ENCODE results near the gene DIS3L.

DIS3L gene

DNA sequence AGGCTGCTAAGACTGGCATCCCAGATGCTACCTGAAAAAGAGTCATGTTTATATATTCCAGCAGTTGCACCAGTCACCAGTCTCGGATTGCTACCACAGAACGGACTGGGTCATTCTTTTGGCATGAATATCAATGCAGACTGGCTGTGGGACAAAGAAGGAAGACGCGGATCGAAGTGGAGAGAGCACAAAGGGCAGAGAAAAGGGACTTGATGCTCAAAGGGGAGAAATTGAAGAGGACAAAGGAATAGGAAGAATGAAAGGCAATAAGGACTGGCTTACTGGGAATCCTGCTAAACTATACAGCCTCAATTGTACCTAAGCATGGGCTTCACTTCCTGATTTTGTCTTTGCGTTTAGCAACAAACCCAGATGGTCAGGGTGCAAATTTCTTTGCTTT, 15.3 kb upstream of the DIS3L start:
- H3K4me3 ChIP-seq (ENCODE audit: low read length) = no peak overlapping the region
- no peak overlapping the region for H3K4me2 ChIP-seq (ENCODE audit: low read depth, low read length)
- H3K4me1 ChIP-seq (ENCODE audit: low read length) = peaks cover 4% of the 10 kb centered on the region; the same call in 1 of the 2 replicates
- no peaks in the 10 kb centered on the region for H3F3A ChIP-seq (ENCODE audit: insufficient read depth, low read length)
- no peak overlapping the region for H3K9ac ChIP-seq (ENCODE audit: low read length)
- no peak overlapping the region for H2AFZ ChIP-seq (ENCODE audit: low read length)
- H3K27me3 ChIP-seq (replicated peaks; ENCODE audit: insufficient read depth, low read length) = no peaks in the 10 kb centered on the region
- H3K27ac ChIP-seq (ENCODE audit: low read length) = no peak overlapping the region
- no peaks in the 10 kb centered on the region for H4K20me1 ChIP-seq (ENCODE audit: insufficient read depth, low read length)
- no peaks in the 10 kb centered on the region for H3K79me2 ChIP-seq (ENCODE audit: low read length)
- no peaks in the 10 kb centered on the region for H3K36me3 ChIP-seq (replicated peaks; ENCODE audit: insufficient read depth, low read length)
- TF ChIP-seq, protein P1, sequence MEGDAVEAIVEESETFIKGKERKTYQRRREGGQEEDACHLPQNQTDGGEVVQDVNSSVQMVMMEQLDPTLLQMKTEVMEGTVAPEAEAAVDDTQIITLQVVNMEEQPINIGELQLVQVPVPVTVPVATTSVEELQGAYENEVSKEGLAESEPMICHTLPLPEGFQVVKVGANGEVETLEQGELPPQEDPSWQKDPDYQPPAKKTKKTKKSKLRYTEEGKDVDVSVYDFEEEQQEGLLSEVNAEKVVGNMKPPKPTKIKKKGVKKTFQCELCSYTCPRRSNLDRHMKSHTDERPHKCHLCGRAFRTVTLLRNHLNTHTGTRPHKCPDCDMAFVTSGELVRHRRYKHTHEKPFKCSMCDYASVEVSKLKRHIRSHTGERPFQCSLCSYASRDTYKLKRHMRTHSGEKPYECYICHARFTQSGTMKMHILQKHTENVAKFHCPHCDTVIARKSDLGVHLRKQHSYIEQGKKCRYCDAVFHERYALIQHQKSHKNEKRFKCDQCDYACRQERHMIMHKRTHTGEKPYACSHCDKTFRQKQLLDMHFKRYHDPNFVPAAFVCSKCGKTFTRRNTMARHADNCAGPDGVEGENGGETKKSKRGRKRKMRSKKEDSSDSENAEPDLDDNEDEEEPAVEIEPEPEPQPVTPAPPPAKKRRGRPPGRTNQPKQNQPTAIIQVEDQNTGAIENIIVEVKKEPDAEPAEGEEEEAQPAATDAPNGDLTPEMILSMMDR (IDR thresholded peaks at IDR 0.05; ENCODE audit: low read length) = no peak
- TF ChIP-seq EZH2phosphoT487 (IDR thresholded peaks at IDR 0.05; ENCODE audit: low read length) (no peak), EZH2 (optimal IDR thresholded peaks at IDR 0.05; ENCODE audit: low read depth, low read length) (no peak)
- no peaks in the 10 kb centered on the region for H3K9me3 ChIP-seq (replicated peaks; ENCODE audit: insufficient read depth, low read length)
- DNase-seq = no peak
- H3K9me2 ChIP-seq (replicated peaks; ENCODE audit: insufficient read depth, low read length) = no peaks in the 10 kb centered on the region

DNA sequence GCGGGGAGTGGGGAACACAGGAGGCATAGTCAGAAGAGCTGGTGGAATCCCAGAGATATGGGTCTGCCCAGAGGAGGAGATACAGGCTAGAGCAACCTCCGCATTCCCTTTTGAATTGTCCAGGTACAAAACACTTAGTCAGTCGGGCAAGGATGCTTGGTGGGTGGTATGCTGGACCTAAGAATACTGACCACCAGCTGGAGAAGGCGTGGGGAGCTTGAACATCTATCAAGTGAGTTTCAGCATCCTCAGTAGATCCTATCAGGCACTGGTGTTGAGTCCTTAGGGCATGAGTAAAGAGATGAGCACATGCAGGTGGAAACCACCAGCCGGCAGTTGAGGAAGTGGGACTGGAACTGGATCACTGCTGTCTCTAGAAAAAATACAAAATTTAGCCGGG, 14.7 kb upstream of the DIS3L start:
- no peak for DNase-seq
- no peaks in the 10 kb centered on the region for H3K79me2 ChIP-seq (ENCODE audit: low read length)
- H2AFZ ChIP-seq (ENCODE audit: low read length) = no peak overlapping the region
- H3K4me1 ChIP-seq (ENCODE audit: low read length) = no peaks in the 10 kb centered on the region
- H3K36me3 ChIP-seq (replicated peaks; ENCODE audit: insufficient read depth, low read length) = no peaks in the 10 kb centered on the region
- no peaks in the 10 kb centered on the region for H3F3A ChIP-seq (ENCODE audit: insufficient read depth, low read length)
- no peaks in the 10 kb centered on the region for H3K27me3 ChIP-seq (replicated peaks; ENCODE audit: insufficient read depth, low read length)
- no peak overlapping the region for H3K4me2 ChIP-seq (ENCODE audit: low read depth, low read length)
- H3K4me3 ChIP-seq (ENCODE audit: low read length) = no peak overlapping the region
- no peaks in the 10 kb centered on the region for H3K9me3 ChIP-seq (replicated peaks; ENCODE audit: insufficient read depth, low read length)
- H4K20me1 ChIP-seq (ENCODE audit: insufficient read depth, low read length) = no peaks in the 10 kb centered on the region
- H3K9ac ChIP-seq (ENCODE audit: low read length) = no peak overlapping the region
- no peak for TF ChIP-seq EZH2phosphoT487 (IDR thresholded peaks at IDR 0.05; ENCODE audit: low read length)
- no peak for TF ChIP-seq EZH2 (optimal IDR thresholded peaks at IDR 0.05; ENCODE audit: low read depth, low read length)
- TF ChIP-seq, protein P1 (IDR thresholded peaks at IDR 0.05; ENCODE audit: low read length) = no peak
- H3K27ac ChIP-seq (ENCODE audit: low read length) = no peak overlapping the region
- no peaks in the 10 kb centered on the region for H3K9me2 ChIP-seq (replicated peaks; ENCODE audit: insufficient read depth, low read length)

DNA sequence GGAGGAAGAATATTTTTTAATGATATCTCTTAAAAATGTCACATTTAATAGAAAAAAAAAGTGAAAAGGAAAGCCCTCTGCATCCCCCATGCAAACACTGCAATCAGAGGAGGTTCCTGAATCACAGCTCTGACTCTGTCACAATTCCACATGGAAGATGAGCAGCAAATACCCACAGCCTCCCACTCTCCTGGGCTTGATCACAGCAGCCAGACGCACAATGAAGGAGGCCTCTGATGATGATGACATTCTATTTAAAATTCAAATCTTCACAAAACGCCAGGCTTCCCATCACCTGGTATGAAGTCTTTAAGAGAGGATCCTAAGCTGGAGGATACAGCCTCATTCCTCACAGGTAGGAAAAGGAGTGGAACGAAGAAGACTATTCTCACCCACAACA, 9.1 kb upstream of the DIS3L start:
- Histone ChIP-seq H4K20me1 (ENCODE audit: insufficient read depth, low read length) (no peaks in the 10 kb centered on the region), H3K4me1 (ENCODE audit: low read length) (no peaks in the 10 kb centered on the region), H3K9me2 (replicated peaks; ENCODE audit: insufficient read depth, low read length) (no peaks in the 10 kb centered on the region), H3K27me3 (replicated peaks; ENCODE audit: insufficient read depth, low read length) (no peaks in the 10 kb centered on the region), H3K4me2 (ENCODE audit: low read depth, low read length) (no peak overlapping the region), H3K79me2 (ENCODE audit: low read length) (no peaks in the 10 kb centered on the region), H2AFZ (ENCODE audit: low read length) (no peak overlapping the region), H3K27ac (ENCODE audit: low read length) (no peak overlapping the region), H3K4me3 (ENCODE audit: low read length) (no peak overlapping the region), H3K36me3 (replicated peaks; ENCODE audit: insufficient read depth, low read length) (no peaks in the 10 kb centered on the region), H3K9ac (ENCODE audit: low read length) (no peak overlapping the region), H3K9me3 (replicated peaks; ENCODE audit: insufficient read depth, low read length) (no peaks in the 10 kb centered on the region), H3F3A (ENCODE audit: insufficient read depth, low read length) (no peaks in the 10 kb centered on the region)
- TF ChIP-seq, protein P1 (IDR thresholded peaks at IDR 0.05; ENCODE audit: low read length) = no peak
- TF ChIP-seq EZH2phosphoT487 (IDR thresholded peaks at IDR 0.05; ENCODE audit: low read length) (no peak), EZH2 (optimal IDR thresholded peaks at IDR 0.05; ENCODE audit: low read depth, low read length) (no peak)
- no peak for DNase-seq
